Islet of Langerhans (tissue), 1 donor: Measurements from ENCODE around the gene SORT1.

Source experiments
- FAIRE-seq: peaks from one replicate; lab custom pipeline; 2011; peaks lifted over from hg19 to GRCh38; lab: Jason Lieb, UNC

Gene SORT1

GRCh38 chr1:109272831-109273547, 124.7 kb downstream of the SORT1 start:
- FAIRE-seq, result no peak

GRCh38 chr1:109272021-109272799, 125.5 kb downstream of the SORT1 start:
- no peak for FAIRE-seq

GRCh38 chr1:109271458-109271857, 126.3 kb downstream of the SORT1 start:
- no peak for FAIRE-seq

- FAIRE-seq, result no peak
Observed at GRCh38 chr1:109270623-109271317, 126.9 kb downstream of the SORT1 start.

GRCh38 chr1:109269981-109270622, 127.6 kb downstream of the SORT1 start:
- no peak for FAIRE-seq

- FAIRE-seq, result no peak
Observed at GRCh38 chr1:109269212-109269980, 128.3 kb downstream of the SORT1 start.

- no peak for FAIRE-seq
Observed at GRCh38 chr1:109268431-109269211, 129.1 kb downstream of the SORT1 start.

GRCh38 chr1:109267743-109268300, 129.9 kb downstream of the SORT1 start:
- FAIRE-seq, result no peak

- no peak for FAIRE-seq
Observed at GRCh38 chr1:109266965-109267364, 130.8 kb downstream of the SORT1 start.

GRCh38 chr1:109265741-109266330, 131.9 kb downstream of the SORT1 start:
- FAIRE-seq, result no peak

GRCh38 chr1:109265016-109265415, 132.7 kb downstream of the SORT1 start:
- FAIRE-seq, result no peak

- FAIRE-seq, result no peak
Observed at GRCh38 chr1:109264379-109264755, 133.4 kb downstream of the SORT1 start.

GRCh38 chr1:109263597-109264378, 133.9 kb downstream of the SORT1 start:
- no peak for FAIRE-seq

- FAIRE-seq, result no peak
Observed at GRCh38 chr1:109263234-109263596, 134.5 kb downstream of the SORT1 start.

GRCh38 chr1:109262231-109263055, 135.3 kb downstream of the SORT1 start:
- no peak for FAIRE-seq

- FAIRE-seq, result no peak
Observed at GRCh38 chr1:109261578-109261977, 136.1 kb downstream of the SORT1 start.

- FAIRE-seq, result no peak
Observed at GRCh38 chr1:109261006-109261405, 136.7 kb downstream of the SORT1 start.

- FAIRE-seq, result no peak
Observed at GRCh38 chr1:109259674-109260557, 137.8 kb downstream of the SORT1 start.
